SU-DHL-6 (cell line): ENCODE data around the gene HDGFL3.
"Not testable (repeated sequence)": the region's sequence is repeated elsewhere in the genome, so short reads cannot be mapped to it uniquely, and the experiment has no call there.

ENCODE experiments used
- H2AFZ ChIP-seq: fragments of 200-600 bp; sonication (generic); 2 replicates; pipeline ENCODE4 v1.6.1; 2014; ENCODE audit warnings: low read depth, mild to moderate bottlenecking, moderate library complexity, mixed read lengths, antibody characterized with exemption, low read length; ENCODE audit not compliant: severe bottlenecking
- H3F3A ChIP-seq: fragments of 200-600 bp; shearing (Covaris generic); 2 replicates; pipeline ENCODE4 v1.6.0; 2016; ENCODE audit warnings: antibody characterized with exemption, mild to moderate bottlenecking; ENCODE audit not compliant: insufficient read depth
- H3K27ac ChIP-seq: fragments of 200-600 bp; sonication (generic); 2 replicates; pipeline ENCODE4 v1.5.1; 2016; ENCODE audit warnings: low read depth, mild to moderate bottlenecking, low read length, moderate library complexity, mixed read lengths
- H3K27me3 ChIP-seq: fragments of 200-600 bp; sonication (generic), shearing (Covaris generic); 2 replicates; pipeline ENCODE4 v1.6.0; 2014; ENCODE audit warnings: mild to moderate bottlenecking, low read length
- H3K36me3 ChIP-seq: fragments of 200-600 bp; sonication (generic); 2 replicates; pipeline ENCODE4 v1.6.1; 2014; ENCODE audit warnings: mild to moderate bottlenecking, low read length, mixed read lengths
- H3K4me2 ChIP-seq: fragments of 300-600, 200-600 bp; shearing (Covaris generic), sonication (generic); 2 replicates; pipeline ENCODE4 v1.6.0; 2014; ENCODE audit warnings: low read length, low read depth, mild to moderate bottlenecking; ENCODE audit not compliant: poor library complexity, severe bottlenecking
- H3K4me3 ChIP-seq: fragments of 200-600 bp; sonication (generic); 2 replicates; pipeline ENCODE4 v1.5.1; 2014; ENCODE audit warnings: antibody characterized with exemption, low read length, mild to moderate bottlenecking, mixed read lengths; ENCODE audit not compliant: insufficient read depth, poor library complexity, severe bottlenecking
- H3K79me2 ChIP-seq: fragments of 200-600 bp; sonication (generic); 2 replicates; pipeline ENCODE4 v1.6.1; 2014; ENCODE audit warnings: mild to moderate bottlenecking, low read length, moderate library complexity; ENCODE audit not compliant: insufficient read depth
- H3K9ac ChIP-seq: fragments of 200-600 bp; sonication (generic); 2 replicates; pipeline ENCODE4 v1.7.0; 2014; ENCODE audit warnings: mild to moderate bottlenecking, low read length
- H3K9me2 ChIP-seq: fragments of 200-600 bp; sonication (generic); replicated peaks from 2 replicates; pipeline ENCODE4 v1.6.1; 2014; ENCODE audit warnings: low read length; ENCODE audit not compliant: insufficient read depth
- H3K9me3 ChIP-seq: fragments of 200-600 bp; sonication (generic); 2 replicates; pipeline ENCODE4 v1.6.1; 2014; ENCODE audit warnings: low read length, mixed read lengths; ENCODE audit not compliant: insufficient read depth
- H4K20me1 ChIP-seq: fragments of 200-600 bp; sonication (generic); 2 replicates; pipeline ENCODE4 v1.6.1; 2014; ENCODE audit warnings: low read depth, mild to moderate bottlenecking, antibody characterized with exemption, low read length, moderate library complexity, mixed read lengths
- CTCF ChIP-seq: fragments of 200-600 bp; sonication (generic); IDR thresholded peaks from one replicate; pipeline ENCODE4 v1.5.1; 2017; ENCODE audit warnings: antibody characterized with exemption, mild to moderate bottlenecking, low read length, moderate library complexity; ENCODE audit not compliant: insufficient read depth, poor library complexity, severe bottlenecking
- EZH2phosphoT487 ChIP-seq: fragments of 200-600 bp; sonication (generic), shearing (Covaris generic); conservative IDR thresholded peaks from 2 replicates; pipeline ENCODE4 v1.6.1; 2018; ENCODE audit warnings: mild to moderate bottlenecking, antibody characterized with exemption, low read length, moderate library complexity, mixed read lengths

The HDGFL3 gene

GRCh38 chr15:83153288-83153687 is 54.3 kb downstream of the HDGFL3 start:
- H3K79me2 ChIP-seq, result no peaks in the 10 kb centered on the region
- H3F3A ChIP-seq, result no peaks in the 10 kb centered on the region
- H2AFZ ChIP-seq, result no peak overlapping the region
- H4K20me1 ChIP-seq, result no peaks in the 10 kb centered on the region
- no peak overlapping the region for H3K9ac ChIP-seq
- no peaks in the 10 kb centered on the region for H3K27me3 ChIP-seq
- no peak overlapping the region for H3K27ac ChIP-seq
- no peaks in the 10 kb centered on the region for H3K9me2 ChIP-seq
- no peak overlapping the region for H3K4me3 ChIP-seq
- no peak overlapping the region for H3K4me2 ChIP-seq
- H3K9me3 ChIP-seq, result no peaks in the 10 kb centered on the region
- no peaks in the 10 kb centered on the region for H3K36me3 ChIP-seq
- TF ChIP-seq EZH2phosphoT487 (no peak), CTCF (no peak)

- Histone ChIP-seq H3K9me3 (no peaks in the 10 kb centered on the region), H3K27me3 (no peaks in the 10 kb centered on the region), H4K20me1 (no peaks in the 10 kb centered on the region), H3K4me3 (no peak overlapping the region), H3K36me3 (no peaks in the 10 kb centered on the region), H3K27ac (no peak overlapping the region), H3K79me2 (no peaks in the 10 kb centered on the region), H2AFZ (no peak overlapping the region), H3K4me2 (no peak overlapping the region), H3K9me2 (no peaks in the 10 kb centered on the region), H3F3A (no peaks in the 10 kb centered on the region), H3K9ac (no peak overlapping the region)
- TF ChIP-seq CTCF, result no peak
- TF ChIP-seq EZH2phosphoT487, result no peak
These were observed 62.9 kb downstream of the HDGFL3 start for GRCh38 chr15:83144771-83145170.

DNA sequence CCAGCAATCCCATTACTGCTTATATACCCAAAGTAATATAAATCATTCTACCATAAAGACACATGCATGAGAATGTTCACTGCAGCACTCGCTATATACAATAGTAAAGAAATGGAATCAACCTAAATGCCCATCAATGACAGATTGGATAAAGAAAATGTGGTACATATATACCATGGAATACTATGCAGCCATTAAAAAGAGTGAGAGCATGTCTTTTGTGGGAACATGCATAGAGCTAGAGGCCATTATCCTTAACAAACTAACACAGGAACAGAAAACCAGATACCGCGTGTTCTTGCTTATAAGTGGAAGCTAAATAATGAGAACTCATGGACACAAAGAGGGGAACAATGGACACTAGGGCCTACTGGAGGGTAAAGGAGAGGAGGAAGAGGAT is 65.5 kb downstream of the HDGFL3 start:
- not testable (repeated sequence) for H3K27ac ChIP-seq, H3K9ac ChIP-seq, H3F3A ChIP-seq, H4K20me1 ChIP-seq, H3K4me2 ChIP-seq, H3K27me3 ChIP-seq, H2AFZ ChIP-seq, H3K9me3 ChIP-seq, H3K4me3 ChIP-seq, H3K9me2 ChIP-seq, H3K36me3 ChIP-seq, H3K79me2 ChIP-seq

DNA sequence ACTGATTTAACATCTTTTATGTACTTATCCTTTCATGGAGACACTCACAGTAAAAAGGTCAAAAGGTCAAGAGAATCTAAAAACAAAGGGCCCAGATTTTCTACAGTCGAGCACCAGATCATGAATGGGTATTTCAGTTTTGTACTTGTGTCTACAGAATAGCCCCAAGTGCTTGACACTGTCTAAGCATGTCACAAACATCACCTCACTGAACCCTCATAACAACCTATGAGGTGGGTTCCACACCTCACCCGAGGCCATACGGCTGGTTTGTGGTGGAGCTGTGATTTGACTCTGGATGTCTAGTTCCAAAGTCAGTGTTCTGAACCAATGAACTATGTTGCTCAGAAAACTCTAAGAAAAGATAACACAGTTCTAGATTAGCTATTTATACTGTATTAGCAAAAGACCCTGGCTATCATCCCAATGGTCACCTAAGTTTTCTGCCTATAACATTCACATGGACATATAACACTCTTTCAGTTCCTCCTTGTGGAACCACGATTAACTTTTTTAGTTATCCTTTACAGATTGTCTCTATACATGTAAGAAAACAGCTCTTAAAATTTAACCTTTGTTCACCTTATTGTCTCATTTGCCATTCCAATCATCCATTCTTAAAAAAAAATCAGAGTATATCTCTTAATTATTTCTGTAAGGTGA is 74.6 kb downstream of the HDGFL3 start:
- Histone ChIP-seq H3K4me2 (no peak overlapping the region), H3K79me2 (no peaks in the 10 kb centered on the region), H3K9me2 (no peaks in the 10 kb centered on the region; the same call in 1 of the 2 replicates), H3F3A (no peaks in the 10 kb centered on the region), H3K27me3 (no peaks in the 10 kb centered on the region), H3K9ac (no peak overlapping the region), H4K20me1 (no peaks in the 10 kb centered on the region), H2AFZ (no peak overlapping the region), H3K4me3 (no peak overlapping the region), H3K27ac (no peak overlapping the region), H3K36me3 (no peaks in the 10 kb centered on the region), H3K9me3 (no peaks in the 10 kb centered on the region)
- TF ChIP-seq CTCF (no peak), EZH2phosphoT487 (no peak)
